Lower leg skin (tissue), 3 donors: Measurements from ENCODE around the gene SNTG2.

Experiments used
- POLR2A ChIP-seq, 2 donors: fragments of 450-650 bp; IDR thresholded peaks; one replicate each; pipeline ENCODE4 v1.6.1; 2016 to 2017; ENCODE audit warnings: antibody characterized with exemption in 2 of 2, mild to moderate bottlenecking in 1 of 2, moderate library complexity in 1 of 2
- TF ChIP-seq, protein P1 (sequence below), 3 donors: fragments of 450-650 bp; IDR thresholded peaks; one replicate each; pipeline ENCODE4 v1.5.1; 2016; ENCODE audit warnings: antibody characterized with exemption in 3 of 3, mild to moderate bottlenecking in 3 of 3, moderate library complexity in 2 of 3

DNA sequence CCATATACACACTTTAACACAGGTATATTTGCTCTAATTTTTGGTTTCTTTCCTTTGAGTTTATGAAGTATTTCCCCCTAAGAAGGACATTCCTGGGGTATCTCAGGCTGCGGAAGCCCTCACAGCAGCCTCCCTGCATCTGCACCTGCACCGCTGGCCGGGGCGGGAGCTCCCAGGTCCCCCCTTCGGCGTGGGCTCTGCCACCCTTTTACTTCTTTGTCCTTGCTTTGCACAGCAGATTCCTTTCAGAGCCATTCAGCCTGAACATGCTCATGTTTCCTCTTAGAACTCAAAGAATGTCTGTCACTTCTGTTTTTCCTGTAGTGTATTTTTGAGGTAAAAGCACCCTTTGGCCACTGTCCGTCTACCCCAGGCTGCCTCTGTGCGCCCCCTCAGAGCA is 146.5 kb downstream of the SNTG2 start:
- TF ChIP-seq, protein P1, sequence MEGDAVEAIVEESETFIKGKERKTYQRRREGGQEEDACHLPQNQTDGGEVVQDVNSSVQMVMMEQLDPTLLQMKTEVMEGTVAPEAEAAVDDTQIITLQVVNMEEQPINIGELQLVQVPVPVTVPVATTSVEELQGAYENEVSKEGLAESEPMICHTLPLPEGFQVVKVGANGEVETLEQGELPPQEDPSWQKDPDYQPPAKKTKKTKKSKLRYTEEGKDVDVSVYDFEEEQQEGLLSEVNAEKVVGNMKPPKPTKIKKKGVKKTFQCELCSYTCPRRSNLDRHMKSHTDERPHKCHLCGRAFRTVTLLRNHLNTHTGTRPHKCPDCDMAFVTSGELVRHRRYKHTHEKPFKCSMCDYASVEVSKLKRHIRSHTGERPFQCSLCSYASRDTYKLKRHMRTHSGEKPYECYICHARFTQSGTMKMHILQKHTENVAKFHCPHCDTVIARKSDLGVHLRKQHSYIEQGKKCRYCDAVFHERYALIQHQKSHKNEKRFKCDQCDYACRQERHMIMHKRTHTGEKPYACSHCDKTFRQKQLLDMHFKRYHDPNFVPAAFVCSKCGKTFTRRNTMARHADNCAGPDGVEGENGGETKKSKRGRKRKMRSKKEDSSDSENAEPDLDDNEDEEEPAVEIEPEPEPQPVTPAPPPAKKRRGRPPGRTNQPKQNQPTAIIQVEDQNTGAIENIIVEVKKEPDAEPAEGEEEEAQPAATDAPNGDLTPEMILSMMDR (IDR thresholded peaks at IDR 0.05), result no peak
- no peak for TF ChIP-seq POLR2A (IDR thresholded peaks at IDR 0.05)
